ENCODE measurements around the gene ZNF354B.
"Not testable (repeated sequence)": the region's sequence is repeated elsewhere in the genome, so short reads cannot be mapped to it uniquely, and the experiment has no call there.

The ZNF354B gene

GRCh38 chr5:178866946-178867345, 7.2 kb downstream of the ZNF354B start:
- TF ChIP-seq, protein P1, sequence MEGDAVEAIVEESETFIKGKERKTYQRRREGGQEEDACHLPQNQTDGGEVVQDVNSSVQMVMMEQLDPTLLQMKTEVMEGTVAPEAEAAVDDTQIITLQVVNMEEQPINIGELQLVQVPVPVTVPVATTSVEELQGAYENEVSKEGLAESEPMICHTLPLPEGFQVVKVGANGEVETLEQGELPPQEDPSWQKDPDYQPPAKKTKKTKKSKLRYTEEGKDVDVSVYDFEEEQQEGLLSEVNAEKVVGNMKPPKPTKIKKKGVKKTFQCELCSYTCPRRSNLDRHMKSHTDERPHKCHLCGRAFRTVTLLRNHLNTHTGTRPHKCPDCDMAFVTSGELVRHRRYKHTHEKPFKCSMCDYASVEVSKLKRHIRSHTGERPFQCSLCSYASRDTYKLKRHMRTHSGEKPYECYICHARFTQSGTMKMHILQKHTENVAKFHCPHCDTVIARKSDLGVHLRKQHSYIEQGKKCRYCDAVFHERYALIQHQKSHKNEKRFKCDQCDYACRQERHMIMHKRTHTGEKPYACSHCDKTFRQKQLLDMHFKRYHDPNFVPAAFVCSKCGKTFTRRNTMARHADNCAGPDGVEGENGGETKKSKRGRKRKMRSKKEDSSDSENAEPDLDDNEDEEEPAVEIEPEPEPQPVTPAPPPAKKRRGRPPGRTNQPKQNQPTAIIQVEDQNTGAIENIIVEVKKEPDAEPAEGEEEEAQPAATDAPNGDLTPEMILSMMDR (IDR thresholded peaks at IDR 0.05) = no peak
- peaks cover 0 to 7% (median 0%) of the 10 kb centered on the region in 4 donors for H3K4me1 ChIP-seq
- H3K4me3 ChIP-seq = no peak overlapping the region
- H3K9me3 ChIP-seq = peaks cover 0 to 7% (median 4%) of the 10 kb centered on the region in 3 donors
- no peak for DNase-seq
- intact Hi-C loops (cut with DNase I; ENCODE audit: low total_unique reads) = no loop called here
- no peaks in the 10 kb centered on the region for H3K27me3 ChIP-seq
- H3K36me3 ChIP-seq = peaks cover 51 to 87% (median 66%) of the 10 kb centered on the region in 3 donors
- H3K27ac ChIP-seq = no peak overlapping the region

- Histone ChIP-seq H3K4me1 (no peaks in the 10 kb centered on the region), H3K4me3 (no peak overlapping the region), H3K36me3 (peaks cover 74 to 97% (median 89%) of the 10 kb centered on the region in 3 donors), H3K27me3 (no peaks in the 10 kb centered on the region), H3K27ac (no peak overlapping the region), H3K9me3 (peaks cover 0 to 27% (median 14%) of the 10 kb centered on the region in 3 donors)
- no peak for DNase-seq
- TF ChIP-seq, protein P1 (IDR thresholded peaks at IDR 0.05) = no peak
- intact Hi-C loops (cut with DNase I; ENCODE audit: low total_unique reads) = no loop called here
Observed at GRCh38 chr5:178869577-178869976, 9.8 kb downstream of the ZNF354B start.

DNA sequence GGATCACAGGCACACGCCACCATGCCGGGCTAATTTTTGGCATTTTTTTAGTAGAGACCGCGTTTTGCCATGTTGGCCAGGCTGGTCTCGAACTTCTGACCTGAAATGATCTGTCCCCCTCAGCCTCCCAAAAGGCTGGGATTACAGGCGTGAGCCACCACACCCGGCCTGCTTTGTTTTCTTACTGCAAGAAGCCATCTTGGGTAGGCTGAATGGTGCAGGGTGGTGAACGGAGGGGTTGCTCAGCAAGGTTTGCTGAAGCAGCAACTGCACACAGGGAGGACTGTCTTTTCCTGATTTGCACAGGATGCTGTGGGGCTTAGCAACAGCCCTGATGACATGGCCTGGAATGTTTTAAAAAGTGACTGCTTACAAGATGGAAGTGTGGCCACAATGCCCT, 10.7 kb downstream of the ZNF354B start:
- intact Hi-C loops (cut with DNase I; ENCODE audit: low total_unique reads) = no loop called here
- TF ChIP-seq, protein P1 (IDR thresholded peaks at IDR 0.05) = no peak
- H3K4me3 ChIP-seq = no peak overlapping the region
- no peak for DNase-seq
- H3K27me3 ChIP-seq = no peaks in the 10 kb centered on the region
- H3K9me3 ChIP-seq = peaks cover 0 to 35% (median 21%) of the 10 kb centered on the region in 3 donors
- no peaks in the 10 kb centered on the region for H3K4me1 ChIP-seq
- H3K36me3 ChIP-seq = peaks cover 82 to 99% (median 93%) of the 10 kb centered on the region in 3 donors
- no peak overlapping the region for H3K27ac ChIP-seq

GRCh38 chr5:178872302-178872701, 12.5 kb downstream of the ZNF354B start:
- intact Hi-C loops (cut with DNase I; ENCODE audit: low total_unique reads) = no loop called here
- Histone ChIP-seq H3K36me3 (peaks cover 88 to 100% (median 95%) of the 10 kb centered on the region in 3 donors), H3K27me3 (no peaks in the 10 kb centered on the region), H3K4me3 (no peak overlapping the region), H3K9me3 (peaks cover 0 to 54% (median 35%) of the 10 kb centered on the region in 3 donors), H3K27ac (no peak overlapping the region), H3K4me1 (no peaks in the 10 kb centered on the region)
- TF ChIP-seq, protein P1 (IDR thresholded peaks at IDR 0.05) = no peak
- DNase-seq = no peak

DNA sequence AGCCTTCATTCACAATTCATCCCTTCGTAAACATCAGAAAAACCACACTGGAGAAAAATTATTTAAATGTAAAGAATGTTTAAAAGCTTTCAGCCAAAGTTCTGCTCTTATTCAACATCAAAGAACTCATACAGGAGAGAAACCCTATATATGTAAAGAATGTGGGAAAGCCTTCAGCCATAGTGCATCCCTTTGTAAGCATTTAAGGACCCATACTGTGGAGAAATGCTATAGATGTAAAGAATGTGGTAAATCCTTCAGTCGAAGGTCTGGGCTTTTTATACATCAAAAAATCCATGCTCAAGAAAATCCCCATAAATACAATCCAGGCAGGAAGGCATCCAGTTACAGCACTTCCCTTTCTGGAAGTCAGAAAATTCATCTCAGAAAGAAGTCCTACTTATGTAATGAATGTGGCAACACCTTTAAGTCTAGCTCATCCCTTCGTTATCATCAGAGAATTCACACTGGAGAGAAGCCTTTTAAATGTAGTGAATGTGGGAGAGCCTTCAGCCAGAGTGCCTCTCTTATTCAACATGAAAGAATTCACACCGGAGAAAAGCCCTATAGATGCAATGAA, 23.5 kb downstream of the ZNF354B start:
- Histone ChIP-seq H3K36me3 (peaks cover 98 to 100% (median 100%) of the 10 kb centered on the region in 3 donors), H3K9me3 (peaks cover 5 to 99% (median 74%) of the 10 kb centered on the region in 3 donors)
- not testable (repeated sequence) for H3K27me3 ChIP-seq

DNA sequence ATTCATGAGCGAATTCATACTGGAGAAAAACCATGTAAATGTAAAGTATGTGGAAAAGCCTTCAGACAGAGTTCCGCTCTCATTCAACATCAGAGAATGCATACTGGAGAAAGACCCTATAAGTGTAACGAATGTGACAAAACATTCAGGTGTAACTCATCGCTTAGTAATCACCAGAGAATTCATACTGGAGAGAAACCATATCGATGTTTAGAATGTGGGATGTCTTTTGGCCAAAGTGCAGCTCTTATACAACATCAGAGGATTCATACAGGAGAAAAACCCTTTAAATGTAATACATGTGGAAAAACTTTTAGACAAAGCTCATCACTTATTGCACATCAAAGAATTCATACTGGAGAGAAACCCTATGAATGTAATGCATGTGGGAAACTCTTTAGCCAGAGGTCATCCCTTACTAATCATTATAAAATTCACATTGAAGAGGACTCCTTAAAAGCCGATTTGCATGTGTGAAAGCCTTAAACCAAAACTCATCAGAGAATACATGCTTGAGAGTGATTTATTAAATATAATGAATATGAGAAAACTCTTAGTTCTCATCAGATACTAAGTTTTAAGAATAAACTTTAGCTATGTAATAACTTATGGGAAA, 24.2 kb downstream of the ZNF354B start:
- TF ChIP-seq, protein P1 (IDR thresholded peaks at IDR 0.05) = no peak
- H3K4me1 ChIP-seq = no peaks in the 10 kb centered on the region
- H3K4me3 ChIP-seq = no peak overlapping the region
- intact Hi-C loops (cut with DNase I; ENCODE audit: low total_unique reads) = no loop called here
- DNase-seq = no peak
- H3K36me3 ChIP-seq = peaks cover 98 to 100% (median 100%) of the 10 kb centered on the region in 3 donors
- peaks cover 5 to 95% (median 69%) of the 10 kb centered on the region in 3 donors for H3K9me3 ChIP-seq
- no peaks in the 10 kb centered on the region for H3K27me3 ChIP-seq
- no peak overlapping the region for H3K27ac ChIP-seq

More for the DNA sequence above, 23.5 kb downstream of the ZNF354B start:
- H3K27ac ChIP-seq; H3K4me1 ChIP-seq; intact Hi-C loops (cut with DNase I; ENCODE audit: low total_unique reads); H3K4me3 ChIP-seq; DNase-seq: not testable (repeated sequence)

All from tibial artery (tissue), 4 donors.